ENCODE data around the gene SPEN. TPM values are rescaled to one million over a fixed set of nuclear protein-coding genes. Genes with fewer than 3 reads are reported as not detected.

SPEN gene
- total and polyA plus RNA-seq, 9 of the 15 experiments (the other 6 are each of a cell fraction or from before 2014, with no cell fraction given): 5.7 to 87.5 (median 27.2) TPM

GRCh38 chr1:15833069-15833679 lies 14.3 kb upstream of the SPEN start (continued):
- TF ChIP-seq KAT7 (CRISPR knock-in tag; IDR thresholded peaks at IDR 0.05; ENCODE audit: borderline replicate concordance) (0 out of 2 replicates have a peak, but pooled peaks have one; percentile 45), SREBF2 (CRISPR knock-in tag; IDR thresholded peaks at IDR 0.05) (no peak), SP1 (CRISPR knock-in tag; IDR thresholded peaks at IDR 0.05) (0 out of 2 replicates have a peak, but pooled peaks have one; percentile 18), ZBTB49 (CRISPR knock-in tag; IDR thresholded peaks at IDR 0.05; ENCODE audit: borderline replicate concordance) (no peak), CSDE1 (IDR thresholded peaks at IDR 0.05) (no peak), HDAC6 (IDR thresholded peaks at IDR 0.05; ENCODE audit: low read depth, low read length) (no peak), KHSRP (IDR thresholded peaks at IDR 0.05) (no peak), TCF15 (CRISPR knock-in tag; IDR thresholded peaks at IDR 0.05) (no peak), ZNF592 (IDR thresholded peaks at IDR 0.05) (peak; percentile 31; the same call in 1 of the 2 replicates), MTA1 (IDR thresholded peaks at IDR 0.05; ENCODE audit: borderline replicate concordance) (no peak), CTBP1 (IDR thresholded peaks at IDR 0.05; ENCODE audit: borderline replicate concordance) (no peak), ZNF133 (CRISPR knock-in tag; IDR thresholded peaks at IDR 0.05) (no peak), CXXC5 (CRISPR knock-in tag; IDR thresholded peaks at IDR 0.05) (peak; percentile 65), TFAM (CRISPR knock-in tag; conservative IDR thresholded peaks at IDR 0.05) (no peak), CHD1 (IDR thresholded peaks at IDR 0.05; ENCODE audit: low read length) (peak; percentile 55), POLR2AphosphoS2 (IDR thresholded peaks at IDR 0.05; ENCODE audit: low read length) (no peak), ZNF239 (CRISPR knock-in tag; IDR thresholded peaks at IDR 0.05) (no peak), HOXB6 (CRISPR knock-in tag; IDR thresholded peaks at IDR 0.05; ENCODE audit: borderline replicate concordance) (no peak), IFI16 (CRISPR knock-in tag; IDR thresholded peaks at IDR 0.05) (no peak), BHLHE40 (IDR thresholded peaks at IDR 0.05; ENCODE audit: low read length) (peak; percentile 57), CEBPB (tag; IDR thresholded peaks at IDR 0.05) (0 out of 2 replicates have a peak, but pooled peaks have one; percentile 11), CCAR2 (IDR thresholded peaks at IDR 0.05; ENCODE audit: low read depth, low read length) (no peak), SAFB (IDR thresholded peaks at IDR 0.05; ENCODE audit: borderline replicate concordance, low read depth, low read length) (no peak), NFE2 (IDR thresholded peaks at IDR 0.05; ENCODE audit: low read depth) (0 out of 2 replicates have a peak, but pooled peaks have one; percentile 4)

All from K562 (cell line).